Daoy (cell line): ENCODE results near the gene KANSL1. TPM values are rescaled to one million over a fixed set of nuclear protein-coding genes. Genes with fewer than 3 reads are reported as not detected.

Experiments used
- DNase-seq: peaks from one replicate; pipeline ENCODE4 v3.0.0-alpha.2; 2015; ENCODE audit warnings: low read depth
- total RNA-seq: library from RNA; depleted of rRNA; stranded (reverse); fragments of >200 nt; shearing (Covaris generic); gene quantifications from 2 replicates; pipeline ENCODE4 v1.2.3, GENCODE V29; 2014

The KANSL1 gene
- total RNA-seq, 1 experiment from 2014 or later: 27.1 TPM

DNA sequence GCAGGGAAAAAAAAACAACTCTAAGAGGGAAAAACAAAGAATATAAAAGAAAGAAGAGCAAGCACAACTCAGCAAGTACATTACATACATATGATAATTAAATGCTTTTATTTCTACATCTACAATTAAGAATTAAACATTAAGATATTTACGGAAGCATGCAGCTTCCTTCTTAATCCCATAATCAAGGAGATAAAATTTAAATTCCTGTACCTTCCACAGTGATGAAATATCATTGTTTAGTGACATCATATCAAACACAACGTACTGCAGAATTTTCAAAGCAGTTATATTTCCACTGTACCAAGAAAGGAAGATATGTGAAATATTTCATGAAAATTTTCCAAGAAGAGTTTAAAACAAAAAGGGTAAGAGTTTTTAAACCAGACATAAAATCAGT lies 26.0 kb downstream of the KANSL1 start:
- DNase-seq: no peak

GRCh38 chr17:46166692-46167249 lies 26.5 kb downstream of the KANSL1 start:
- no peak for DNase-seq

DNA sequence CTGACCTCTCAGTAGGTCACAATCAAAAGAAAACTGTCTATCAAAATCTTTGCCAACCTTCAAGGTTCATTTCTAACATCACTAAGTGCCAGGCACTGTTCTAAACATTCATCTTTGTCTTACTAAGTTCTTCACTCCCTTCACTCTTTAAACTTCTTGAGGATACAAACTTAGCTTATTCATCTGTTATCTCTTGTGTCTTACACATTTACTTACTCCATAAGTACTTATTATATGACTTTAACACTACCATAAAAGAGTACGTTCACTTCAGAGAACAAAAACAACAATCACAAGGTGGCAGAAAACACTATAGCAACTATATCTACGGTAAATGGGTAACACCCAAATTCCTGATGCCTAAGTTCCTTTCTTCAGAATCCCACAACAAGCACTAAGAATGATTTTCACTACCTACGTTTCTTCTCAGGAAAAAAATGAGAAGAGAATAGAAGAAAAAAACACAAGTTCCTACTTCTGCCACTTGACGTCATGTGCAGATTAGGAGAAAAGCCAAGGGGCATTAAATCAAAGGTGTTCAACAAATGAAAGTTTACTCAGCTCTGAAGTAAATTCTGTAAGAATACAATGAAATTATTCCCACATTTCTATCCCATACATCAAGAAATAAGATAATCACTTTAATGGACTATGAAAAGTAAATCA lies 29.2 kb downstream of the KANSL1 start:
- DNase-seq: no peak

DNA sequence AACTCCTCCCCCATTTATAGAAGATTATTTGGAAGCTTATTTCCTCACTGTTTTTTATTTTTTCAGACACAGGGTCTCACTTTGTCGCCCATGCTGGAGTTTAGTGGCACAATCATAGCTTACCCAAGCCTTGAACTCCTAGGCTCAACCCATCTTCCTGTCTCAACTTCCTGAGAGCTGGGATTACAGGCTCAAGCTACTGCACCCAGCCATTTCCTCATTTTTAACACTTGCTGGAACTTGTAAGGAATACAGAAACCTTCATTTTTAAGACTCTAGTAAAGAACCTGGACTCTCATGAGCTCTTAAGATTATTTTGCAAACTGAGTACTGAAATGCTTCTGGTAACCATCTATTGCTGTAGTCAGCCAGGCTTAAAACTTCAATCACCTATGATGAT lies 29.9 kb downstream of the KANSL1 start:
- DNase-seq: no peak

DNA sequence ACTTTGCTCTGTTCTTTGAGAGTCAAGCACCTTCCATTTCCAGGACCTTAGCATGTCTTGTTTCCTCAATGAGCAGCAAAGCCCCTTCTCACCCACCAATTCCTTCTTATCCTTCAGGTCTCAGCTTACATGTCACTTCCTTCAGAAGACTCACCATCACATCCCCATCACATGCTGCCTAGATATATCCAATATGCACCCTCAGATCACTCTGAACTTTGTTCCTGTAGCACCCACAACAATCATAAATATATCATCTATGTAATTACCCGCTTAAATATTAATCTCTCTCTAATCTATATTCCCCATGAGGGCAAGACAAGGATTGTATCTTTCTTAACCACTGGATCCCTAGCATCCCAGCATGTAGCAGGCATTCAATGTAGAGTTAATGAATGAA lies 30.4 kb downstream of the KANSL1 start:
- no peak for DNase-seq

GRCh38 chr17:46160169-46160568 lies 33.1 kb downstream of the KANSL1 start:
- DNase-seq: no peak

GRCh38 chr17:46159686-46160085 lies 33.5 kb downstream of the KANSL1 start:
- DNase-seq: no peak

DNA sequence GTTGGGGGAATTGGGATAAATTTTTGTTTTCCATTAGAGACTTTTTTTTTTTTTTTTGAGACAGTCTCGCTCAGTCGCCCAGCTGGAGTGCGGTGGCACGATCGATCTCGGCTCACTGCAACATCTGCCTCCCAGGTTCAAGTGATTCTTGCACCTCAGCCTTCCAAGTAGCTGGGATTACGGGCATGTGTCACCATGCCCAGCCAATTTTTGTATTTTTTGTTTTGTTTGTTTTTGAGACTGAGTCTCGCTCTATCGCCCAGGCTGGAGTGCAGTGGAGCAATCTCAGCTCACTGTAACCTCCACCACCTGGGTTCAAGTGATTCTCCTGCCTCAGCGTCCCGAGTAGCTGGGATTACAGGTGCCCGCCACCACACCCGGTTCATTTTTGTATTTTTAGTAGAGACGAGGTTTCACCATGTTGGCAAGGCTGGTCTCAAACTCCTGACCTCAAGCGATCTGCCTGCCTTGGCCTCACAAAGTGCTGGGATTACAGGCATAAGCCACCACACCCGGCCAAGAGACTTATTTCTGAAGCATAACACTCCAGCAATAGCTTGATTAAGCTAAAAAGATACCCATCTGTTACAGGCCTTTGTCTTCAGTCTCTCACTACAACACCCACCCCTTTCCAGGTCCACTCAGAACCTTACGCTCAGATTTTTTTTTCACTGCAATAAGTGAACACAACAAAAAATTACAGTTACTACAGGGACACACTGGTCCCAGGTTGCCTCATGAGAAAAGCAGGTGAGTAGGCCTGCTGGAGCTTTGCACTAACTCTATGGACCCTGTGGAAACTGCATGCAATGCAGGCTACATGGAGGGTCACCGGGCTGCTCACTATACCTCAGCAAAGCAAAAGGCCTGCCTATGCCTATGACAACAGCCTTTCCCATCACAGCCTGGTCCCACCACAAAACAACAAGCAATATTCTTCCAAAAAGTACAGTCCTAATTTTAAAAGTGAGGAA lies 34.6 kb downstream of the KANSL1 start:
- no peak for DNase-seq

DNA sequence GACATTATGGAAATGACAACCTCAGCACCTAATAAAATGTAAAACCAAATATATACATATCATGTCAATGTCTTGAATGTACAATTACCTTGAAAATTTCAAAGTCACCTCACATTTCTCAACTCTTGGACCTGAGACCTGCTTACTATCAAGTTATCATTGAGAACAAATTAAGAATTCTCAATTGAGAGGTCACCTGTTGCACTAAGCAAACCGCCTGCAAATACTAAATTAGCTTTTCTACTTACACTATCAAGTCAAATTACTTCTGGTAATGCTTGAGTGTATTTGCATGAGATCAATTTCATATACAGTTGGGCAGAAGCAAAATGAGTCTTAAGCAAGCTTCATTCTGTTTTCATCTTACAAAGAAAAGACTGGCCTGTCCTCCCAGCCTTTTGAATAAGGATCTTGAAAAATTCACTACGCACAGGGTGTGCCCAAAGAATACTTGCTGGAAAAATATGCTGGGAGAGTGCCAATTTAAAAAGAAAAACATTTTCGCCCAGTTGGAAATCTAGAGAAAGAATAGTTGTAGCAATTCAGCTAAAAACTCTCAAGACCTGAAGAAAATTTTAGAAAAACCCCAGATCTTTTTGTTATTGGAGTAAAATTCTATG lies 35.7 kb downstream of the KANSL1 start:
- DNase-seq: no peak

DNA sequence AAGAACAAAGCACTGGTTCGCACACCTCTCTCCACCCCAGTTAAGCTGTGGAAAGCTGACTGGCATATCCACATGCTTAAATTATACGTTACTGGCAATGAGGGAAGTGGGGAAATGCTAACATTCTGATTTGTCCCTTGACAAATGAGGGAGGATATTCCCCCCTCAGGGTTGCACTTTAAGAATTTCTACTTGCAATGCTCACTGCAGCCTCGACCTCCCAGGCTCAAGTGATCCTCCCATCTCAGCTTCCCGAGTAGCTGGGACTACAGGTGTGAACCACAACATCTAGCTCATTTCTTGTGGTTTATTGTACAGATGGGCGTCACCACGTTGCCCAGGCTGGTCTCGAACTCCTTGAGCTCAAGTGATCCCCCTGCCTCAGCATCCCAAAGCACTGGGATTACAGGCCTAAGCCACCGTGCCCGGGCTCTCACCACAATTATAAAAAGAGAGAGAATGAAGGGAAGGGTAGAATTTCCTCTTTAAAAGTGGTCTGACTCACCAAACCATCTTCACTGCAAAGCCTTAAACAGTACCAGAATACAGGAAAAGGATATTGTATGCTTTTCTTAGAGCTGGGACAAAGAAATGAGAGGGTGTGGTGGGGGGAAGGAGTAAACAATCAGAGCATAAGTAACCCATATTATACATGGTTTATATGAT lies 38.9 kb downstream of the KANSL1 start:
- DNase-seq: peak; percentile 23

- DNase-seq: no peak
Observed at GRCh38 chr17:46152423-46152822, 40.8 kb downstream of the KANSL1 start.

- DNase-seq: no peak
Observed at GRCh38 chr17:46151762-46152161, 41.5 kb downstream of the KANSL1 start.

GRCh38 chr17:46150216-46150963 lies 42.8 kb downstream of the KANSL1 start:
- no peak for DNase-seq

GRCh38 chr17:46148247-46148646 lies 45.0 kb downstream of the KANSL1 start:
- no peak for DNase-seq

DNA sequence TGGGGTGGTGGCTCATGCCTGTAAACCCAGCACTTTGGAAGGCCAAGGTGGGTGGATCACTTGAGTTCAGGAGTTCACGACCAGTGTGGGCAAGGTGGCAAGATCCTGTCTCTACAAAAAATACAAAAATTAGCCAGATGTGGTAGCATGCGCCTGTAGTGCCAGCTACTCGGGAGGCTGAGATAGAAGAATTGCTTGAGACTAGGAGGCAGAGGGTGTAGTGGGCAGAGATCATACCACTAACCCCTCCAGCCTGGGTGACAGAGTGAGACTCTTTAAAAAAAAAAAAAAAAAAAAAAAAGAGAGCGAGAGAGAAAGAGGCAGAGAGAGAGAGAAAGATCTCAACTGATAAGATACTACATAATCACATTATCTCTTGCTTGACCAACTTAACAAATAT lies 45.9 kb downstream of the KANSL1 start:
- no peak for DNase-seq

DNA sequence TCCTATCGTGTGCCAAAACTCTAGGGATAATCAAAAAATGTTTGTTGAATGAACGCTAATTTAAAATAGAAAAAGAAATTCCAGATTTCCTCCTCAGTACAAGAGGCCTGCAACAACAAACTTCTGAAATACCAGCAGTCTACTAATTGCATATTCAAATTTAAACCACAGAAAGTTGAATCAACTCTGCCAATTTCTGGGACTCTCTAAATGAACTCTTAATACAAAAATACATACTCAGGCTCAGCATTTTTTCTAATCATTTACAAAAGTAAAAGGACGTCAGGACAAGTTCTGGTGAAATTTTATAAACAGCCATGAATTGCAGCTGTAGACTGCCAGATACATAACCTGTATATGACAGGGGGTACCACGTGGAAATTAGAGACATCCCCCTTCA lies 49.0 kb downstream of the KANSL1 start:
- no peak for DNase-seq

DNA sequence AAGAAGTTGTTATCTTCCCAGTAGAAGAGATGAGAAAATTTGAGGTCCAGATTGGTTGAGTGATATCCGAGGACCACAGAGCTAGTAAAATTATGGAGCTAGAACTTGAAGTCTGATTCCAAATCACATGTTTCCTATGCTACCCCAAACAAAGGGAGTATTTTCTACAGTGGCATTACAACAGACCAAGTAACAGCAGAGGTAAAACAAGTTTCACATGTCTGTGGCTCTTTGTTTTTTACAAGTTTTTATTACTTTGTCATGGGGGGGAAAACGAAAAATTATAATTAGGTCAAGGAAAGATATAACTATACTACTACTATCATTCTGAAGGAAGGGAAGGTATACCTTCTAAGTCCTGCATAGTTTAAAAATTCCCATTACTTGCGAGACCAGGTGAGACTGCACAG lies 49.4 kb downstream of the KANSL1 start:
- DNase-seq: no peak

DNA sequence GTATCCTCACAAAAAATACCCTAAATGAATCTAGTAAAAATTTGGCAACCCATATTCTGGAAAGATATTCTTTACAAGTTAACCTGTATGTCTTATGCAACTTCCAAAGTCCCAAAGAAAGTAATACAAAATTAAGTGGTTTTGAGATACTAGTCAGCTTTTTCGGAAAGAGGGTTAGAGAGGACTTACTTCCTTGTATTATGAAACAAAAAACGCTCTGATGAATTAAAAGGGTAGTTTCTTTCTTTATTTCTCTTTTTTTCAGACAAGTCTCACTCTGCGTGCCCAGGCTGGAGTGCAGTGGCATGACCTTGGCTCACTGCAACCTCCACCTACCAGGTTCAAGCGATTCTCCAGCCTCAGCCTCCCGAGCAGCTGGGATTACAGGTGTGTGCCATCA lies 51.6 kb downstream of the KANSL1 start:
- DNase-seq: no peak

GRCh38 chr17:46140645-46141197 lies 52.5 kb downstream of the KANSL1 start:
- DNase-seq: no peak

DNA sequence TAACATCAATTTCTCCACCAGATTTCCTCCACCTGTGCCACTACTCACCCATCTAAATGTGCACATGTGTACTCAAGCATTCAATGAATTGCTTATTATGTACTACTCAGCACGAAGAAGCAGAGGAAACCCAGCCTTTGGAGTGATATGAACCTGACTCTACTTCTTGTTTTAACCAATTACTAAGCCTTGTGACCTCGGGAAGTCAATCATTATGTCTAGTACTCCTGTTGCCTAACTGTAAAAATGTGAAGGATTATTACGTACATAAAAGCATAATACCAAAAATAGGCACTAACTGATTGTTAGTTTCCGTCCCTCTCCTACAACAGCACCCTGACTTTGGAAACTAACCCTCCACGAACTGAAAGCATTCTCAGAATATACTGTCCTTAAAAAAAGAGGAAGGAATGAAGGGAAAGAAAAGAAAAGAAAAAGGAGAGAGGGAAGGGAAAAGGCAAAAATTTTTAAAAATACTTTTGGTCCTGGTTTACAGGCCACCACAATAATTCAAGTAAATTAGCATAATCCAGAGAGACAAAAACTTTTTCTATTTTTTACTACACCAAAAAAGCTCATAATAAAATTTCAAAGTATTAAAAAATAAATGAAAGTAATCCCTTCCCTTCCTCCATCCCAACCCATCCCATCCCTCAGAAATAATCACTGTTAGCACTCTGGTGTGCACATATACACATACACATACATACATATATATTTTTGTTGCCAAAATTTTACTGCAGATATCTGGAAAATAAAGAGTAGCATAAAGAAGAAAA lies 53.6 kb downstream of the KANSL1 start:
- no peak for DNase-seq
